ENCODE results near the gene WDR7.

Gene WDR7

GRCh38 chr18:57029761-57030160 lies 378.6 kb downstream of the WDR7 start:
- DNase-seq (ENCODE audit: extremely low spot score) = no peak

GRCh38 chr18:57030417-57030816 lies 379.3 kb downstream of the WDR7 start:
- POLR2A ChIA-PET = no interaction called here
- TF ChIP-seq CTCF (IDR thresholded peaks at IDR 0.05; ENCODE audit: control extremely low read depth, extremely low read depth, low read depth, missing control alignments) = no peak
- CTCF ChIA-PET = interaction anchor here (0.9 kb wide), 1 partner anchor 11 kb away, joined by 3 read pairs; no protein-coding TSS in a partner anchor
- no peak for DNase-seq (ENCODE audit: extremely low spot score)

More at GRCh38 chr18:57029761-57030160, 378.6 kb downstream of the WDR7 start:
- TF ChIP-seq CTCF (IDR thresholded peaks at IDR 0.05; ENCODE audit: control extremely low read depth, extremely low read depth, low read depth, missing control alignments) = no peak
- POLR2A ChIA-PET = no interaction called here
- CTCF ChIA-PET = no interaction called here

- CTCF ChIA-PET = no interaction called here
- POLR2A ChIA-PET = no interaction called here
Observed at GRCh38 chr18:57035590-57035989, 384.4 kb downstream of the WDR7 start.

GRCh38 chr18:57038395-57038794 lies 387.2 kb downstream of the WDR7 start:
- CTCF ChIA-PET = no interaction called here
- POLR2A ChIA-PET = no interaction called here
- no peak for TF ChIP-seq CTCF (IDR thresholded peaks at IDR 0.05; ENCODE audit: control extremely low read depth, extremely low read depth, low read depth, missing control alignments)
- DNase-seq (ENCODE audit: extremely low spot score) = no peak

More at GRCh38 chr18:57035590-57035989, 384.4 kb downstream of the WDR7 start:
- DNase-seq (ENCODE audit: extremely low spot score) = no peak
- TF ChIP-seq CTCF (IDR thresholded peaks at IDR 0.05; ENCODE audit: control extremely low read depth, extremely low read depth, low read depth, missing control alignments) = no peak

- ChIA-PET POLR2A (no interaction called here), CTCF (interaction anchor here (1.1 to 1.4 kb wide), 2 partner anchors 12 to 16 kb away, joined by 3 to 4 read pairs; no protein-coding TSS in a partner anchor)
- no peak for DNase-seq (ENCODE audit: extremely low spot score)
Observed at GRCh38 chr18:57040175-57040574, 389.0 kb downstream of the WDR7 start.

GRCh38 chr18:57043241-57043640 lies 392.1 kb downstream of the WDR7 start:
- no peak for DNase-seq (ENCODE audit: extremely low spot score)
- no peak for TF ChIP-seq CTCF (IDR thresholded peaks at IDR 0.05; ENCODE audit: control extremely low read depth, extremely low read depth, low read depth, missing control alignments)
- CTCF ChIA-PET = no interaction called here
- POLR2A ChIA-PET = no interaction called here

More at GRCh38 chr18:57040175-57040574, 389.0 kb downstream of the WDR7 start:
- TF ChIP-seq CTCF (IDR thresholded peaks at IDR 0.05; ENCODE audit: control extremely low read depth, extremely low read depth, low read depth, missing control alignments) = no peak

GRCh38 chr18:57048351-57048750 lies 397.2 kb downstream of the WDR7 start:
- no peak for DNase-seq (ENCODE audit: extremely low spot score)
- POLR2A ChIA-PET = no interaction called here
- CTCF ChIA-PET = no interaction called here
- no peak for TF ChIP-seq CTCF (IDR thresholded peaks at IDR 0.05; ENCODE audit: control extremely low read depth, extremely low read depth, low read depth, missing control alignments)
